SU-DHL-6 (cell line): Measurements from ENCODE around the gene KCND3.

Experiments
- H2AFZ ChIP-seq: fragments of 200-600 bp; sonication (generic); 2 replicates; pipeline ENCODE4 v1.6.1; 2014; ENCODE audit warnings: low read depth, mild to moderate bottlenecking, moderate library complexity, mixed read lengths, antibody characterized with exemption, low read length; ENCODE audit not compliant: severe bottlenecking
- H3F3A ChIP-seq: fragments of 200-600 bp; shearing (Covaris generic); 2 replicates; pipeline ENCODE4 v1.6.0; 2016; ENCODE audit warnings: antibody characterized with exemption, mild to moderate bottlenecking; ENCODE audit not compliant: insufficient read depth
- H3K27ac ChIP-seq: fragments of 200-600 bp; sonication (generic); 2 replicates; pipeline ENCODE4 v1.5.1; 2016; ENCODE audit warnings: low read depth, mild to moderate bottlenecking, low read length, moderate library complexity, mixed read lengths
- H3K27me3 ChIP-seq: fragments of 200-600 bp; sonication (generic), shearing (Covaris generic); 2 replicates; pipeline ENCODE4 v1.6.0; 2014; ENCODE audit warnings: mild to moderate bottlenecking, low read length
- H3K36me3 ChIP-seq: fragments of 200-600 bp; sonication (generic); 2 replicates; pipeline ENCODE4 v1.6.1; 2014; ENCODE audit warnings: mild to moderate bottlenecking, low read length, mixed read lengths
- H3K4me2 ChIP-seq: fragments of 300-600, 200-600 bp; shearing (Covaris generic), sonication (generic); 2 replicates; pipeline ENCODE4 v1.6.0; 2014; ENCODE audit warnings: low read length, low read depth, mild to moderate bottlenecking; ENCODE audit not compliant: poor library complexity, severe bottlenecking
- H3K4me3 ChIP-seq: fragments of 200-600 bp; sonication (generic); 2 replicates; pipeline ENCODE4 v1.5.1; 2014; ENCODE audit warnings: antibody characterized with exemption, low read length, mild to moderate bottlenecking, mixed read lengths; ENCODE audit not compliant: insufficient read depth, poor library complexity, severe bottlenecking
- H3K79me2 ChIP-seq: fragments of 200-600 bp; sonication (generic); 2 replicates; pipeline ENCODE4 v1.6.1; 2014; ENCODE audit warnings: mild to moderate bottlenecking, low read length, moderate library complexity; ENCODE audit not compliant: insufficient read depth
- H3K9ac ChIP-seq: fragments of 200-600 bp; sonication (generic); 2 replicates; pipeline ENCODE4 v1.7.0; 2014; ENCODE audit warnings: mild to moderate bottlenecking, low read length
- H3K9me2 ChIP-seq: fragments of 200-600 bp; sonication (generic); replicated peaks from 2 replicates; pipeline ENCODE4 v1.6.1; 2014; ENCODE audit warnings: low read length; ENCODE audit not compliant: insufficient read depth
- H3K9me3 ChIP-seq: fragments of 200-600 bp; sonication (generic); 2 replicates; pipeline ENCODE4 v1.6.1; 2014; ENCODE audit warnings: low read length, mixed read lengths; ENCODE audit not compliant: insufficient read depth
- H4K20me1 ChIP-seq: fragments of 200-600 bp; sonication (generic); 2 replicates; pipeline ENCODE4 v1.6.1; 2014; ENCODE audit warnings: low read depth, mild to moderate bottlenecking, antibody characterized with exemption, low read length, moderate library complexity, mixed read lengths
- EZH2phosphoT487 ChIP-seq: fragments of 200-600 bp; sonication (generic), shearing (Covaris generic); conservative IDR thresholded peaks from 2 replicates; pipeline ENCODE4 v1.6.1; 2018; ENCODE audit warnings: mild to moderate bottlenecking, antibody characterized with exemption, low read length, moderate library complexity, mixed read lengths
- TF ChIP-seq, protein P1 (sequence below): fragments of 200-600 bp; sonication (generic); IDR thresholded peaks from one replicate; pipeline ENCODE4 v1.5.1; 2017; ENCODE audit warnings: antibody characterized with exemption, mild to moderate bottlenecking, low read length, moderate library complexity; ENCODE audit not compliant: insufficient read depth, poor library complexity, severe bottlenecking

KCND3 gene

DNA sequence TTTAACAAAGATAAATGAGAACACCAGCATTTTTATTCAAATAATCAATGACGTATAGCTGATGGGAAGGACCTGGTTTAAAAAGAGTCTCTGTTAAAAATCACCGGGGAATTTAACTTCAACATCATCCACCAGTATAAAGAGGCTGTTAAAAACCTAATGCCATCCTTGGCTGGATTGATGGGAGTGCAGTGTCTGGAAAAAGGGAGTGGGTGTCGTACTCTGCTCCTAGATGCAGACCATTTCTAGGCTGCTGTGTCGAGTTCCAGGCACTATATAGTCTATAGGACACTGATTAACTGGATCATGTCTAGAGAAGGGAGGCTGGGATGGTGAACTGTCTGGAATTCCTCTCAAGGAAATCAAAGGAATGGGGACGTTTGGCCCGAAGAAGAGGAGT is 197.7 kb downstream of the KCND3 start:
- no peaks in the 10 kb centered on the region for H3K27me3 ChIP-seq
- TF ChIP-seq, protein P1, sequence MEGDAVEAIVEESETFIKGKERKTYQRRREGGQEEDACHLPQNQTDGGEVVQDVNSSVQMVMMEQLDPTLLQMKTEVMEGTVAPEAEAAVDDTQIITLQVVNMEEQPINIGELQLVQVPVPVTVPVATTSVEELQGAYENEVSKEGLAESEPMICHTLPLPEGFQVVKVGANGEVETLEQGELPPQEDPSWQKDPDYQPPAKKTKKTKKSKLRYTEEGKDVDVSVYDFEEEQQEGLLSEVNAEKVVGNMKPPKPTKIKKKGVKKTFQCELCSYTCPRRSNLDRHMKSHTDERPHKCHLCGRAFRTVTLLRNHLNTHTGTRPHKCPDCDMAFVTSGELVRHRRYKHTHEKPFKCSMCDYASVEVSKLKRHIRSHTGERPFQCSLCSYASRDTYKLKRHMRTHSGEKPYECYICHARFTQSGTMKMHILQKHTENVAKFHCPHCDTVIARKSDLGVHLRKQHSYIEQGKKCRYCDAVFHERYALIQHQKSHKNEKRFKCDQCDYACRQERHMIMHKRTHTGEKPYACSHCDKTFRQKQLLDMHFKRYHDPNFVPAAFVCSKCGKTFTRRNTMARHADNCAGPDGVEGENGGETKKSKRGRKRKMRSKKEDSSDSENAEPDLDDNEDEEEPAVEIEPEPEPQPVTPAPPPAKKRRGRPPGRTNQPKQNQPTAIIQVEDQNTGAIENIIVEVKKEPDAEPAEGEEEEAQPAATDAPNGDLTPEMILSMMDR: no peak
- no peak for TF ChIP-seq EZH2phosphoT487
- H2AFZ ChIP-seq: no peak overlapping the region

DNA sequence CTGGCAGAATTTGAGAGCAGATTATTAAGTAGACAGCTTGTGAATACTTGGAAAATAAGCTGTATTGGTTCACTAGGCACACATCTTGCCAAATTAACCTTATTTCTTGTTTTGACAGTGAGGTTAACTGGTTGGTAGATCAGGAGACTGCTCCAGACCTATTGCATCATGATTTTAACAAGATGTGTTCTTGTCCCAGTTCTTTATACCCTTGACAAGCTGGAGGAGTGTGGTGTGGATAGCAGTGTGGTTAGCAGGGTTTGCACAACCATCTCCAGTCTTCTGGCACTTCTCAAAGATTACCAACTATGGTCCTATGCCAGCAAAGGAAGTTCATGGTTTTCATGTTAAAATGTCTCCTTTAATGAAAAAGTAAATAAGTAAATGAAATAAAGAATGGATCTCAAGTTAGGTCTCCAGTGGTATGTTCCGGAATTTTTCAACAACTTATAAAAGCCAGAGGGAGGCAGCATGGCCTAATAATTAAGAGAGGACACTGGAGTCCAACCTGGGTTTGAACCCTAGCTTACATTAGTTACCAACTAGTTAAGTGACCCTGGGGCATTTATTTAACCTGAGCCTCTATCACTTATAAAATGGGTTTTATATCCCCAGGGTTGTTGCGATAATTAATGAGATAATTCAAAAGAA is 199.7 kb downstream of the KCND3 start:
- Histone ChIP-seq H3K36me3 (no peaks in the 10 kb centered on the region), H3F3A (no peaks in the 10 kb centered on the region), H3K4me3 (no peak overlapping the region), H3K27me3 (no peaks in the 10 kb centered on the region), H3K27ac (no peak overlapping the region), H3K4me2 (no peak overlapping the region), H4K20me1 (no peaks in the 10 kb centered on the region), H3K79me2 (no peaks in the 10 kb centered on the region), H3K9me3 (no peaks in the 10 kb centered on the region), H3K9me2 (no peaks in the 10 kb centered on the region), H2AFZ (no peak overlapping the region), H3K9ac (no peak overlapping the region)
- no peak for TF ChIP-seq EZH2phosphoT487
- TF ChIP-seq, protein P1: no peak

More for the DNA sequence above, 197.7 kb downstream of the KCND3 start:
- no peaks in the 10 kb centered on the region for H3K9me2 ChIP-seq
- no peak overlapping the region for H3K4me2 ChIP-seq
- H3K9me3 ChIP-seq: no peaks in the 10 kb centered on the region
- H3K27ac ChIP-seq: no peak overlapping the region
- H3F3A ChIP-seq: no peaks in the 10 kb centered on the region
- no peak overlapping the region for H3K4me3 ChIP-seq
- H3K9ac ChIP-seq: no peak overlapping the region
- no peaks in the 10 kb centered on the region for H3K79me2 ChIP-seq
- H4K20me1 ChIP-seq: no peaks in the 10 kb centered on the region
- no peaks in the 10 kb centered on the region for H3K36me3 ChIP-seq

DNA sequence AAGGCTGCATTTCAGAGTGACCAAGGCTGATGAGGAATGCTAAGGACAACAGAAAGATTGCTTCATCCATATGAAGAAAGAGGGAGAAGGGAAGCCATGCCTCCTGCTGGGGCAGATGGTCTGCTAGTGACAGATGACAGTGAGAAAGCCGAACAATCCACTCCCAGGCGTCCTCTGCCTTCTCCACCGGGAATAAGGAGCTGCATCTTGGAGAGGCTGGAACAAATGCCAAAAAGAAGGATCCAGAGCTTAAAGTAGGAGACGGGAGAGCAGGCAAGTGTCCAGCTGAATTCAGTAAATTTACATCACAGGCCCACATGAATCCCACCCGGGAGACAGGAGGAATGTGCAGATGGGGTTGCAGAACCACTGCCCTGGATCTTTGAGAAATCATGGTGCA is 200.3 kb downstream of the KCND3 start:
- no peaks in the 10 kb centered on the region for H3K36me3 ChIP-seq

More for the DNA sequence above, 200.3 kb downstream of the KCND3 start:
- Histone ChIP-seq H3K9me2 (no peaks in the 10 kb centered on the region), H3K4me3 (no peak overlapping the region), H3K27ac (no peak overlapping the region), H3K4me2 (no peak overlapping the region), H2AFZ (no peak overlapping the region), H3K9ac (no peak overlapping the region), H4K20me1 (no peaks in the 10 kb centered on the region), H3F3A (no peaks in the 10 kb centered on the region), H3K27me3 (no peaks in the 10 kb centered on the region), H3K79me2 (no peaks in the 10 kb centered on the region), H3K9me3 (no peaks in the 10 kb centered on the region)
- no peak for TF ChIP-seq EZH2phosphoT487
- TF ChIP-seq, protein P1: no peak
